Activated CD4-positive, CD25-positive, alpha-beta regulatory T cell treated with anti-CD3 and anti-CD28 coated beads, Interleukin-2, amount 50 U/mL, for 72 hours (primary cell): ENCODE data around the gene RBMY1F.
"Not testable (repeated sequence)": the region's sequence is repeated elsewhere in the genome, so short reads cannot be mapped to it uniquely, and the experiment has no call there.

ENCODE experiments used
- DNase-seq: peaks from one replicate; pipeline ENCODE4 v3.0.0; 2021

The RBMY1F gene

GRCh38 chrY:22182823-22183222 lies at the start of gene RBMY1F:
Gene RBMY1F (minus strand): TSS chrY:22182923. CDS start chrY:22180969, 1,954 bp downstream.
- DNase-seq = not testable (repeated sequence)

- DNase-seq = not testable (repeated sequence)
Measured at GRCh38 chrY:22151144-22151543, 31.6 kb downstream of the RBMY1F start.

DNA sequence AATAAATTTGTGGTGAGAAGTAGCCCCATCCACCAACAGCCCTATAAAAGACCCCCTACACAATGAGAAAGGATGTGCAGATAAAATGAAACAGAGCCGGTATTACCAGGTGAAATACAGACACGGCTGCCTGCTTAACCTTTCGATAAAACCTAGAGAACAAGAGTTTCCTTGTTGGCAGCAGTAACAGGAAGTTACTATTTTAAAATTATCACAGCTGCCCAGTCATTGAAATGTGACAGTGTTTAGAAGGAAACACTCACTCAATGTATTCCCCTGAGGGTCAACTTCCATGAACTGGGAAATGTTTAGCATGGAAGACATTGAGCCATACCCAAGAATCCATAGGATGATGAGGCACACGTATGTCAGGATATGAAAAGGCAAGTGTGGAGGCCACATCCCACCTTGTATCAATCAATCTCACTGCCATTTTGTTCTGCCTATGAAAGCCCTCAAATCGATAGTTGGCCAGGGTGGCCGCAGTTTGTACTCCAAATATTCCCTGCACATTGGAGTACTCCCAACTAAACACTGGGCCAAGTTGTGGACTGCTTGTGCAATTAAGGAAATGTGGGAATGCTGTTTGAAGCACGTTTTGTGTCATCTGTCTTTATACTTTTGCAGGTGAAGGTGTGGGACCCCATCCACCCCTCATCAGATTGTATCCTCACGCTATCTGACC lies 41.6 kb downstream of the RBMY1F start:
- not testable (repeated sequence) for DNase-seq

- DNase-seq = not testable (repeated sequence)
Measured at GRCh38 chrY:22134719-22135118, 48.0 kb downstream of the RBMY1F start.

DNA sequence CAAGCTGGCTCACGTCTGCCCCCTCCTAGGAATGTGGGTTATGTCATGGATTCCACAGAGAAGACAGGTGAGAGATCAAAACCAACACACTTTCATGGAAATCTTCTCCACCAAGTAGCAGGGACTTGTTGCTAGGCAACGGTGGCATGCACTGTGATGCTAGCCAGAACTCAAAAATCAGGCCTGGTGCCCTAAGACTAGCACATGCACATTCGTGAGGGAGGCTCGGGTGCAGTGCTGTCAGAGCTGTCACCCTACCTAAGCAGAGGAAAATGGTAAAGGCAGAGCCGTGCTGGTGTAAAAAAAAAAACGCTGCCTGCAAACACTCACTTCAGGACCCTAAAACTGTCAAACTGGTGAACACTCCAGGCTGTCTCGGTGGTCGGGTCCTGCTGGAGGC lies 52.2 kb downstream of the RBMY1F start:
- DNase-seq = not testable (repeated sequence)
